Mucosa of descending colon (tissue), 3 donors: ENCODE results near the gene ALDH1A3. TPM values are rescaled to one million over a fixed set of nuclear protein-coding genes. Genes with fewer than 3 reads are reported as not detected.

Experiments used
- ATAC-seq: fragments of 200-7000 bp; cut with Tn5 transposase; one replicate; pipeline ENCODE4 v1.9.1; 2020; ENCODE audit warnings: mild to moderate bottlenecking, moderate library complexity
- DNase-seq, 3 donors: peaks; one replicate each; pipeline ENCODE4 v3.0.0-alpha.2; 2020
- H3K36me3 ChIP-seq: fragments of 200-600 bp; one replicate; pipeline ENCODE4 v1.8.0; 2021; ENCODE audit warnings: low read depth, mild to moderate bottlenecking
- H3K4me1 ChIP-seq: fragments of 200-600 bp; one replicate; pipeline ENCODE4 v1.8.0; 2021; ENCODE audit warnings: low read depth, mild to moderate bottlenecking
- H3K4me3 ChIP-seq: fragments of 200-600 bp; one replicate; pipeline ENCODE4 v1.8.0; 2021; ENCODE audit warnings: mild to moderate bottlenecking
- H3K9me3 ChIP-seq: fragments of 200-600 bp; one replicate; pipeline ENCODE4 v1.8.0; 2021; ENCODE audit warnings: mild to moderate bottlenecking
- intact Hi-C, 2 donors: fragments of 100-400 bp; cut with DNase I in 1 of 2; cut with micrococcal nuclease in 1 of 2; formaldehyde crosslinking; loops; one replicate each; pipeline versions ENCODE4 v1.11.0 to v1.11.1; 2022; cut with DNase I, micrococcal nuclease
- total RNA-seq, 3 donors: library from RNA; stranded (reverse); fragmentation: NEBNext Ultra II Directional in 2 of 3; extraction: Animal tissue kit (Norgen Biotek cat#: 25700) in 2 of 3; gene quantifications; one replicate each; pipeline versions ENCODE4 v1.2.1 to v1.2.4, GENCODE V29; 2021 to 2023
- TF ChIP-seq, protein P1 (sequence below): fragments of 200-600 bp; IDR thresholded peaks from one replicate; pipeline ENCODE4 v1.8.0; 2022; ENCODE audit warnings: antibody characterized with exemption, mild to moderate bottlenecking
- donor health status: DM: no; HTN: no; CAD: no; lungs with moderate emphysema.
- donor health status: DM: no; HTN: no; CAD: no.
- donor health status: DM: no; HTN: yes; CAD: no.

ALDH1A3 gene
- total RNA-seq, 3 donors from 2014 or later, result 4.7 to 18.0 (median 12.9) TPM

DNA sequence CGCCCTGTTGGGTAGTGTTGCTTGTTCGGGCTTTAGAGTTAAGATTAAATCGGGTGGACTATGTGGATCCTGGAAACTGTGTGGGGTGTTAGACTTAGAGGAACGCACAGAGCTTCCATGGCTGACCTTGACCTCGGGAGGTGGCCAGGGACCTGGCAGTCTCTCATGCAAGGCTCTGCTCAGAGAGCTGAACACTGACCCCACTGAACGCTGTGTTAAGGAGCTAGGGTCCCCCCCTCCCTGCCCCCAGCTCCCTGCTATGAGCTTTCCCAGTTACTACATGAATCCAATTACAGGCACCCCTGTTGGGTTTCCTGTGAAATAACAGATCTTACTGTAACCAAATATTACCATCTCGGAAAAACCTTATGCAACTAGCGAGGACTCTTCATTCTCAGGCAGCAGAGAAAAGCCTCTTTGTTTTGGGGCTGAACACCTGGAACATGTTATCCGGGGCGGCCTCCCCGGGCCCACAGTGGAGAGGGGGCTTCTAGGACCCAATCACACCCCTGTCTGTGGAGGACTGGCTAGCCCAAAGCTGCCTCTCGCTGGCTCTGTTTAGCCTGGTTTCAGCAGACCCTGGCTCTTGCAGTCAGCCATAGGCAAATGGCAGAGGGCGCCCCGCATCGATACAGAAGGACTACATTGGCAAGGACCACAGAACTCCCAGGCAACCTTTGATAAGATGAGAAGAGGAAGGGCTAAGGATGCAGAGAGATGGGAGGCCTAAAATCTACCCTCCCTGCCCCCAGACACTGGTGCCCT is 25.8 kb upstream of the ALDH1A3 start:
- no peak overlapping the region for H3K4me3 ChIP-seq
- ATAC-seq (no peak), DNase-seq (no peak)
- no peaks in the 10 kb centered on the region for H3K9me3 ChIP-seq
- H3K36me3 ChIP-seq, result no peaks in the 10 kb centered on the region
- intact Hi-C loops, result no loop called here
- H3K4me1 ChIP-seq, result peaks cover 3% of the 10 kb centered on the region
- TF ChIP-seq, protein P1, sequence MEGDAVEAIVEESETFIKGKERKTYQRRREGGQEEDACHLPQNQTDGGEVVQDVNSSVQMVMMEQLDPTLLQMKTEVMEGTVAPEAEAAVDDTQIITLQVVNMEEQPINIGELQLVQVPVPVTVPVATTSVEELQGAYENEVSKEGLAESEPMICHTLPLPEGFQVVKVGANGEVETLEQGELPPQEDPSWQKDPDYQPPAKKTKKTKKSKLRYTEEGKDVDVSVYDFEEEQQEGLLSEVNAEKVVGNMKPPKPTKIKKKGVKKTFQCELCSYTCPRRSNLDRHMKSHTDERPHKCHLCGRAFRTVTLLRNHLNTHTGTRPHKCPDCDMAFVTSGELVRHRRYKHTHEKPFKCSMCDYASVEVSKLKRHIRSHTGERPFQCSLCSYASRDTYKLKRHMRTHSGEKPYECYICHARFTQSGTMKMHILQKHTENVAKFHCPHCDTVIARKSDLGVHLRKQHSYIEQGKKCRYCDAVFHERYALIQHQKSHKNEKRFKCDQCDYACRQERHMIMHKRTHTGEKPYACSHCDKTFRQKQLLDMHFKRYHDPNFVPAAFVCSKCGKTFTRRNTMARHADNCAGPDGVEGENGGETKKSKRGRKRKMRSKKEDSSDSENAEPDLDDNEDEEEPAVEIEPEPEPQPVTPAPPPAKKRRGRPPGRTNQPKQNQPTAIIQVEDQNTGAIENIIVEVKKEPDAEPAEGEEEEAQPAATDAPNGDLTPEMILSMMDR, result no peak

DNA sequence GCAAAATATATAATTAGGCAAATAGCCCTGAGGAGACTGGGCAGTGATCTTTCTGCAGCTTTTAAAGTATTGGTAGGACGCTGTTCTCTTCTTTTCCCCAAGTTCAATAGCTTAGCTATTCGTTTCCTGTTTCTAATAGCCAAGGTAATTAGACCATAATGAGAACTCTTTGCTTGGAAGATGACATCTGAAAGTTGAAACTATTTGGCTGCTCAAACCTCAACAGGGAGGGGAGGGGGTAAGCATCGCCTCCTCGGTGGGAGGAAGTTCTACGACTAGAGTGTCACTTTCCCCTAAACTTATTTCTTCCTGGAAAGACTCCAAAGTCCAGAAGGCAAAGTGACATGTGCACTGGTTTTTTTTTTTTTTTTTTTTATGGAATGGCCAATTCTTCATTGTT is 22.8 kb upstream of the ALDH1A3 start:
- H3K36me3 ChIP-seq, result no peaks in the 10 kb centered on the region
- DNase-seq (no peak), ATAC-seq (no peak)
- intact Hi-C loops, result no loop called here
- no peak overlapping the region for H3K4me3 ChIP-seq
- H3K9me3 ChIP-seq, result no peaks in the 10 kb centered on the region
- TF ChIP-seq, protein P1, result no peak
- no peaks in the 10 kb centered on the region for H3K4me1 ChIP-seq

DNA sequence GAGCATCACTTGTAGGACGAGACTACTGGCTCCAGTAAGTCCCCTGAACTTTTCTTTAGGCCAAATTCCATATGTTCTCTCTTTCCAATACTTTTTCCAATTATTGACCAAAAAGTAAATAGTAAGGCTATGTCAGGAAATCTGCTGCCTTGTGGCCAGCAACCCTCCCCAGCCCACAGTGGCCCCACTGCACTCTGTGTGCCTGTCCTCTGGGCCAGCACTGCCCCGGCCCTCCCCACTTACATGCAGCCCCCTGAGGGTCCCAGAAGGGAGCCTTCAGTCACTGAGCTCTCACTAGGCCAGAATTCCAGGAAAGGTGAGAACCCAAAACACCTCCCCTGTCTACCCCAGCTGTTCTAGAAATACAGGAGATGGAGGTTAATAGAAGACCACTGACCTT is 21.3 kb upstream of the ALDH1A3 start:
- ATAC-seq (no peak), DNase-seq (no peak)
- TF ChIP-seq, protein P1, result no peak
- Histone ChIP-seq H3K9me3 (no peaks in the 10 kb centered on the region), H3K4me1 (no peaks in the 10 kb centered on the region), H3K36me3 (no peaks in the 10 kb centered on the region), H3K4me3 (no peak overlapping the region)
- intact Hi-C loops, result no loop called here

DNA sequence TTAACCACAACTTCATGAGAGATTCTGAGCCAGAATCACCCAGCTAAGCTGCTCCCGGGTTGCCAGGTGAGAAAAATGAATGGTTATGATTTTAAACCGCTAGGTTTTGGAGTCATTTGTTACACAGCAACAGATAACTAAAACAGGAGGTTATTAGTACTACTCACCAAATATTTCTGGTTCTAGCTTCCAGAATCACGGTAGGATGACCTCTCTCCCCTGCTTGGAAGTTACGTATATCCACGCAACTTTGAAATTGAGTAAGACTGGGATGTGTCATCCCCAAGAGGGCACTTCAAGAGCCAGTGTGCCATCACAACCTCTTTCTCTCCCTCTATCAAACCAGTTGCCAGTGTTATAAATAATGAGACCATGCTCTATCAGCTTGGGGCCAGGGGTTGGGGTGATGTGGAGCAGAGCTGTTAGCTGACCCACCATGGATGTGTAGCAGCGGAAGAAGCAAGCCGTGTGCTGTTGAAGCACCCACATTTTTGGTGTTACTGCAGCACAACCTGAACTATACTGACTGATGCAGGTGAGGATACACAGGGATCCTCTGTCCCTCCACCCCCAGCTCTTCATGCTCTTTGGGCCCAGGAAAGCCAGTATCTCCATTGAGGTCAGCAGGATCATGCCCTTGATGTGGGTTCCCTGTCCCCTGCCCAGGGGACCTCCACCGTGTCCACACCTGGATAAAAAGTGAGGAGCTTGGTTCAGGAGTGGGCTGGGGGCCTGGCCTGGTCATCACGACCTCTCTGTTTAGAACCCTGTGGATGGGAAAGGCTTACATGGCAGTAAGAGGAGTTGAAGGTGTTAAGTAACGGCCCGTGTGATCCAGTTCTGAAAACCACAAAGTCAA is 19.4 kb upstream of the ALDH1A3 start:
- DNase-seq (no peak), ATAC-seq (no peak)
- no peaks in the 10 kb centered on the region for H3K4me1 ChIP-seq
- TF ChIP-seq, protein P1, result no peak
- H3K9me3 ChIP-seq, result no peaks in the 10 kb centered on the region
- H3K36me3 ChIP-seq, result no peaks in the 10 kb centered on the region
- no peak overlapping the region for H3K4me3 ChIP-seq
- intact Hi-C loops, result no loop called here

DNA sequence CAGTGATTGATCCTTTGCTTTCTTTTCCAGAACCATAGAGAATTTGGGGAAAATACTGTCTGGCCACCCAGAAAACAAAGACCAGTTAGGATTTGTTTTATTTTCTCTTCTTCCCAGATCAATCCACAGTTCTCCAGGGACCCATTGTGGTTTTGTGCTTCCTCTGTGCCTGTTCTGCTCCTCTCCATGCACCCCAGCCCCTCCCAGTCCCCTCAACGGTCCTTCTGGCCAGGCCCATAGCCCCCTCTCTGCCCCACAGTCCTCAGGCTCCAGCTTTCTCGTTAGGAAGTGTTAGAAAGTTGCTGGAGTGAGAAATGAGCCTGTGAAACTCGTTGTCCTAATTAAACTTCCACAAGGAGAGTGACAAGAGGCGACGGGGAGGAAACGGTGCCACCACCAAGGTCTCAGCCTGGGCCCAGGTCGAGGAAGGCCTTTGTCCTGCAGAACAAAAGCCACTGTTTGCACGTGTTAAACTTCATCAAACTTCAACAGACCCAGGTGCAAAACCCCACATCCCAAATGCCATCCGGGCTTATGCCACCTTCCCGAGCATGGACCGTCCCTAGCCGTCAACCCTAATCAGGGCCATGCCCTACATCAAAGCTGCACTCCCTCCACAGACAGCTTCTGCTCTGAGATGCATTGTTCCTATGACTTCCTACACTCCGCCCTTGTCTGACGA is 18.7 kb upstream of the ALDH1A3 start:
- Histone ChIP-seq H3K9me3 (no peaks in the 10 kb centered on the region), H3K36me3 (no peaks in the 10 kb centered on the region), H3K4me1 (no peaks in the 10 kb centered on the region), H3K4me3 (no peak overlapping the region)
- DNase-seq (no peak), ATAC-seq (no peak)
- intact Hi-C loops, result no loop called here
- TF ChIP-seq, protein P1, result no peak
